Lung (tissue), 12 donors: ENCODE results near the gene PTGIS. TPM values are rescaled to one million over a fixed set of nuclear protein-coding genes. Genes with fewer than 3 reads are reported as not detected.

Experiments used
- ATAC-seq: fragments of 200-7000 bp; cut with Tn5 transposase; one replicate; pipeline ENCODE4 v1.9.1; 2020; ENCODE audit warnings: moderate number of reproducible peaks; ENCODE audit not compliant: insufficient read depth, low FRiP score
- DNase-seq, 3 donors: peaks; one replicate each; pipeline ENCODE4 v3.0.0-alpha.2; 2013 to 2017
- H3K27ac ChIP-seq, 2 donors: one replicate each; pipeline ENCODE4 v1.5.1; 2013; ENCODE audit warnings: mild to moderate bottlenecking in 2 of 2, moderate library complexity in 2 of 2, control low read depth in 1 of 2, inconsistent platforms in 1 of 2, low read depth in 1 of 2, low read length in 1 of 2
- H3K27me3 ChIP-seq, 3 donors: one replicate each; pipeline ENCODE4 v1.5.1; 2013; ENCODE audit warnings: low read length in 2 of 3; ENCODE audit not compliant: control insufficient read depth in 3 of 3, insufficient read depth in 3 of 3
- H3K36me3 ChIP-seq, 4 donors: one replicate each; pipeline ENCODE4 v1.5.1; 2013; ENCODE audit warnings: low read length in 4 of 4, mild to moderate bottlenecking in 1 of 4, moderate library complexity in 1 of 4; ENCODE audit not compliant: control insufficient read depth in 4 of 4, insufficient read depth in 4 of 4
- H3K4me1 ChIP-seq, 5 donors: one replicate each; pipeline ENCODE4 v1.5.1; 2013; ENCODE audit warnings: low read length in 5 of 5, mild to moderate bottlenecking in 2 of 5, moderate library complexity in 1 of 5; ENCODE audit not compliant: control insufficient read depth in 5 of 5, insufficient read depth in 5 of 5
- H3K4me3 ChIP-seq: one replicate; pipeline ENCODE4 v1.5.1; 2013; ENCODE audit warnings: mild to moderate bottlenecking, control low read depth, moderate library complexity
- H3K9ac ChIP-seq, 2 donors: one replicate each; pipeline ENCODE4 v1.5.1; 2013; ENCODE audit warnings: low read length in 2 of 2, control low read depth in 1 of 2; ENCODE audit not compliant: insufficient read depth in 1 of 2
- H3K9me3 ChIP-seq, 4 donors: one replicate each; pipeline ENCODE4 v1.5.1; 2013; ENCODE audit warnings: low read length in 3 of 4, mild to moderate bottlenecking in 1 of 4, moderate library complexity in 1 of 4; ENCODE audit not compliant: control insufficient read depth in 4 of 4, insufficient read depth in 3 of 4
- WGBS, 2 donors: extraction: QIAGEN DNeasy Blood & Tissue Kit; methylation state at CpG; one replicate each; pipeline ENCODE4 v1.1.7; 2013; 5-methylcytosine and 5-hydroxymethylcytosine counted together
- polyA plus RNA-seq, 2 donors: library from polyadenylated mRNA; stranded (reverse); fragments of 200-250 nt; gene quantifications; one replicate each; pipeline ENCODE4 v1.2.1, GENCODE V29; 2013
- total RNA-seq, 2 donors: library from RNA; depleted of rRNA in 1 of 2; stranded (reverse); fragments of >200 nt in 1 of 2; gene quantifications; one replicate each; pipeline ENCODE4 v1.2.1, GENCODE V29; 2014 to 2021
- TF ChIP-seq, protein P1 (sequence below): IDR thresholded peaks from 2 replicates; pipeline ENCODE4 v1.5.1; 2012; ENCODE audit warnings: mild to moderate bottlenecking; ENCODE audit errors: control extremely low read depth, extremely low read depth
- donor health status: control.
- donor health status: control.
- donor health status: Bipolar disorder and iron deficiency.
- donor health status: healthy.
- donor health status: DM: yes; HTN: yes; CAD: no.

Gene PTGIS
- total and polyA plus RNA-seq, 4 donors = 5.3 to 43.8 (median 14.9) TPM

DNA sequence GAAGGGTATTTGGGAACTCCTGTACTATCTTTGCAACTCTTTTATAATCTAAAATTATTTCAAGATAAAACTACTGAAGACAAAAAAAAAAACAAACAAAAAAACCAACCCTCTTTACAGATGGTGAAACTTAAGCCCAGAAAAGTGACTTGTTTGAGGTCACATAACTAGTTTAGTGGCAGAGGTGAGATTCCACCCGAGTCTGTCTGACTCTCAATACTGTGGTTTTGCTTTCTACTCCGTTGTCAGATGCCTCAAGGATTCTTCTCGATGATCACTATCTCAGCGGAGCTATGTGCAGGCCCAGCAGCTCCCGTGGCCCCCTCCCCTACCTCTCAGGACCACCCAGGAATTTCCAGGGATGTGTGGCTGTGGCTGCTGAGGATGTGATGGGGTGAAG is 49.4 kb downstream of the PTGIS start:
- WGBS, 2 donors = 71 to 78% methylated on average over 5 of the region's 5 CpGs
- Histone ChIP-seq H3K27ac (no peak overlapping the region), H3K9ac (no peak overlapping the region), H3K9me3 (no peaks in the 10 kb centered on the region), H3K4me3 (no peak overlapping the region), H3K4me1 (no peaks in the 10 kb centered on the region), H3K36me3 (no peaks in the 10 kb centered on the region), H3K27me3 (no peaks in the 10 kb centered on the region)
- TF ChIP-seq, protein P1, sequence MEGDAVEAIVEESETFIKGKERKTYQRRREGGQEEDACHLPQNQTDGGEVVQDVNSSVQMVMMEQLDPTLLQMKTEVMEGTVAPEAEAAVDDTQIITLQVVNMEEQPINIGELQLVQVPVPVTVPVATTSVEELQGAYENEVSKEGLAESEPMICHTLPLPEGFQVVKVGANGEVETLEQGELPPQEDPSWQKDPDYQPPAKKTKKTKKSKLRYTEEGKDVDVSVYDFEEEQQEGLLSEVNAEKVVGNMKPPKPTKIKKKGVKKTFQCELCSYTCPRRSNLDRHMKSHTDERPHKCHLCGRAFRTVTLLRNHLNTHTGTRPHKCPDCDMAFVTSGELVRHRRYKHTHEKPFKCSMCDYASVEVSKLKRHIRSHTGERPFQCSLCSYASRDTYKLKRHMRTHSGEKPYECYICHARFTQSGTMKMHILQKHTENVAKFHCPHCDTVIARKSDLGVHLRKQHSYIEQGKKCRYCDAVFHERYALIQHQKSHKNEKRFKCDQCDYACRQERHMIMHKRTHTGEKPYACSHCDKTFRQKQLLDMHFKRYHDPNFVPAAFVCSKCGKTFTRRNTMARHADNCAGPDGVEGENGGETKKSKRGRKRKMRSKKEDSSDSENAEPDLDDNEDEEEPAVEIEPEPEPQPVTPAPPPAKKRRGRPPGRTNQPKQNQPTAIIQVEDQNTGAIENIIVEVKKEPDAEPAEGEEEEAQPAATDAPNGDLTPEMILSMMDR = no peak
- DNase-seq = no peak
- no peak for ATAC-seq

DNA sequence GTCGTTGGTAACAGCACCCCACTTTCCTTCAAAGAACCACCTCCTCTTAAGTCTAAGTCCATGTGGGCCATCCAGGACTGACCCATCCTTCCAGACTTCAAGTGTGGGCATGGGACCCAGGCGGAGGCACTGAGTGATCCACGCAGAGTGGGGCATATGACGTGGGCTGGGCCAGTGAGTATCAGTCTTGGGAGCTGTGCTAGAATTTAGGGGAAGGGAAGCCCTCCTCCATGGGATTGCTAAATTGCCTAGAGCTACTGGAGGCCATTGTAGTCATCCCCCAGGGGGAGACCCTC is 50.2 kb downstream of the PTGIS start:
- Histone ChIP-seq H3K4me3 (no peak overlapping the region), H3K27me3 (no peaks in the 10 kb centered on the region), H3K36me3 (no peaks in the 10 kb centered on the region), H3K27ac (no peak overlapping the region), H3K4me1 (no peaks in the 10 kb centered on the region), H3K9ac (no peak overlapping the region), H3K9me3 (no peaks in the 10 kb centered on the region)
- DNase-seq = no peak
- TF ChIP-seq, protein P1 = no peak
- ATAC-seq = no peak
- 88 to 92% methylated on average over 4 of the region's 4 CpGs for WGBS, 2 donors

DNA sequence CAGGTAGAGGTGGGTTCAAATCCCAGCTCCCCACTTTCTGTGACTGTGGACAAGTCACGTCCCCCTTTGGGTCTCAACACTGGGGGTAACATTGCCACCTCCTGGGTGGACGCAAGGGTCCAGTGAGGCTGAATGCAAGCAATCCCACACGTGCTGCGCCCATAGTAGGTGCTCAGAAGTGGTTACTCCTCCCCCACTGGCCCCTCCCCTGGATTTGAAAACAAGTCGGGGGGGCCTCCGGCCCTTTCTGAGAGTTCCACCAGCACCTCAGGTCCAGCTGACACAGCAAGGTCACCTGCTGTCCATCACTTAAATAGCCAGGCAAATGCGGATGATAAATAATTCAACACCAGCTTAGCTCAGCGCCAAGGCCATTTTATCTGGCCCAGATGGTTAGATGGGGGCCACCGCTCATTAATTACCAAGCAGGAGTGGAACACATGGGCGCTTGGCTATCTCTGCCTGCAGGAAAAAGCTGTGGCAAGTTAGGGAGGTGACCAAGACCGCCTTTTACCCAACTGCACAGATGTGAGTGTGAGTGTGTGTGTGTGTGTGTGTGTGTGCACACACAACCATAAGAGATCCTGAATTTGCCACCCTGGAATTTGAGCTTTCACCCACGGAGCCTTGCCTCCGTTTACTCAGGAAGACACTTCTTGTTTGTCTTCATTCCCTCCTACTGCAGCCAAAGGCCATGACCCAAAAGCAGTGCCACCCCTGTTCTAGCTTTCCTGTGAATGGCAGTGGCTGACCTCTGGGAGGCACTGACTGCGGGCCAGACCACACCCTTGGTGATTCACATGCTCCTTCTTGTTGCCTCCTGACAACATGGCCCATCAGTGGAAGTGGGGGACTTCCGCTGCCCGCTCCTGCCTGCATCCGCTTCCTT is 50.8 kb downstream of the PTGIS start:
- WGBS, 2 donors = 77 to 86% methylated on average over 17 of the region's 17 CpGs
- H3K36me3 ChIP-seq = no peaks in the 10 kb centered on the region
- no peak for DNase-seq
- H3K9me3 ChIP-seq = no peaks in the 10 kb centered on the region
- ATAC-seq = no peak
- TF ChIP-seq, protein P1 = no peak
- H3K4me1 ChIP-seq = no peaks in the 10 kb centered on the region
- no peak overlapping the region for H3K9ac ChIP-seq
- no peak overlapping the region for H3K4me3 ChIP-seq
- no peaks in the 10 kb centered on the region for H3K27me3 ChIP-seq
- no peak overlapping the region for H3K27ac ChIP-seq
